B cell (primary cell): ENCODE results near the gene NDUFA13. TPM values are rescaled to one million over a fixed set of nuclear protein-coding genes. Genes with fewer than 3 reads are reported as not detected.

ENCODE experiments used
- ATAC-seq: fragments of 200-7000 bp; cut with Tn5 transposase; one replicate; pipeline ENCODE4 v1.10.0; 2021; ENCODE audit warnings: low read depth, mild to moderate bottlenecking, moderate number of reproducible peaks, moderate library complexity
- CTCF ChIA-PET: fragments of 350-600 bp; sonication (Branson Sonifier 250); formaldehyde crosslinking; loops from one replicate; lab custom pipeline; 2021; ENCODE audit warnings: antibody characterized with exemption, inconsistent platforms; lab: Charles Lee
- POLR2A ChIA-PET: fragments of 350-600 bp; sonication (Branson Sonifier 250); formaldehyde crosslinking; loops from one replicate; lab custom pipeline; 2021; ENCODE audit warnings: antibody characterized with exemption; lab: Charles Lee
- DNase-seq: peaks from one replicate; pipeline ENCODE4 v3.0.0; 2013
- H2AFZ ChIP-seq: 2 replicates; pipeline ENCODE4 v1.6.1; 2012; ENCODE audit warnings: mild to moderate bottlenecking, low read depth, low read length; ENCODE audit not compliant: insufficient read depth, poor library complexity, severe bottlenecking
- H3K27ac ChIP-seq, 2 donors: 1 replicate in 1 of 2; 2 replicates in 1 of 2; pipeline ENCODE4 v1.5.1; 2012 to 2013; ENCODE audit warnings: low read length in 2 of 2, mild to moderate bottlenecking in 2 of 2, moderate library complexity in 1 of 2
- H3K27me3 ChIP-seq, 4 experiments: fragments of 200-600 bp in 1 of 4; sonication (generic) in 1 of 4; replicated peaks in 1 of 4; 1 replicate in 2 of 4; 2 replicates in 2 of 4; pipeline versions ENCODE4 v1.6.1 to v1.7.0; 2013 to 2016; ENCODE audit warnings: low read length in 3 of 4, mild to moderate bottlenecking in 2 of 4, mixed read lengths in 1 of 4, moderate library complexity in 1 of 4; ENCODE audit not compliant: insufficient read depth in 4 of 4, control insufficient read depth in 3 of 4; ENCODE audit errors: control extremely low read depth in 1 of 4
- H3K36me3 ChIP-seq, 2 experiments: replicated peaks in 1 of 2; 1 replicate in 1 of 2; 2 replicates in 1 of 2; pipeline versions ENCODE4 v1.6.1 to v1.7.1; 2013; ENCODE audit warnings: low read length in 1 of 2; ENCODE audit not compliant: insufficient read depth in 2 of 2, control insufficient read depth in 1 of 2; ENCODE audit errors: control extremely low read depth in 1 of 2, extremely low read depth in 1 of 2
- H3K4me1 ChIP-seq, 2 donors: fragments of 200-600 bp in 1 of 2; sonication (generic) in 1 of 2; 1 replicate in 1 of 2; 2 replicates in 1 of 2; pipeline versions ENCODE4 v1.5.1 to v1.6.1; 2013 to 2017; ENCODE audit warnings: low read length in 2 of 2; ENCODE audit not compliant: control insufficient read depth in 2 of 2, insufficient read depth in 2 of 2
- H3K4me2 ChIP-seq: replicated peaks from 2 replicates; pipeline ENCODE3; 2012; ENCODE audit warnings: mild to moderate bottlenecking, low read depth, low read length; ENCODE audit not compliant: poor library complexity, severe bottlenecking
- H3K4me3 ChIP-seq, 5 experiments: fragments of 200-600 bp in 1 of 5; sonication (generic) in 1 of 5; 1 replicate in 3 of 5; 2 replicates in 2 of 5; pipeline versions ENCODE4 v1.5.1 to v1.7.0; 2011 to 2016; ENCODE audit warnings: low read length in 4 of 5, mild to moderate bottlenecking in 4 of 5, low read depth in 2 of 5, control low read depth in 1 of 5, moderate library complexity in 1 of 5; ENCODE audit not compliant: insufficient read depth in 1 of 5; ENCODE audit errors: control extremely low read depth in 1 of 5, extremely low read depth in 1 of 5
- H3K79me2 ChIP-seq: fragments of 200-600 bp; sonication (generic); one replicate; pipeline ENCODE4 v1.6.0; 2016; ENCODE audit warnings: low read length; ENCODE audit not compliant: control insufficient read depth, insufficient read depth
- H3K9ac ChIP-seq: fragments of 200-600 bp; sonication (generic); 2 replicates; pipeline ENCODE4 v1.6.1; 2017; ENCODE audit warnings: mild to moderate bottlenecking, low read length, moderate library complexity
- H3K9me3 ChIP-seq, 3 donors: one replicate each; pipeline versions ENCODE4 v1.6.1 to v1.7.1; 2013; ENCODE audit warnings: low read length in 2 of 3; ENCODE audit not compliant: control insufficient read depth in 2 of 3, insufficient read depth in 1 of 3; ENCODE audit errors: control extremely low read depth in 1 of 3
- H4K20me1 ChIP-seq: 2 replicates; pipeline ENCODE4 v1.6.0; 2012; ENCODE audit warnings: mild to moderate bottlenecking, low read length; ENCODE audit not compliant: insufficient read depth, control insufficient read depth, poor library complexity, severe bottlenecking
- H3K27ac Mint-ChIP-seq: one replicate; pipeline ENCODE4 v1.8.0; 2021; ENCODE audit warnings: mixed read lengths
- H3K27me3 Mint-ChIP-seq: one replicate; pipeline ENCODE4 v1.8.0; 2021; ENCODE audit warnings: mixed read lengths
- H3K4me1 Mint-ChIP-seq: one replicate; pipeline ENCODE4 v1.8.0; 2021; ENCODE audit warnings: mixed read lengths
- H3K4me3 Mint-ChIP-seq: one replicate; pipeline ENCODE4 v1.8.0; 2021; ENCODE audit warnings: mixed read lengths
- H3K9me3 Mint-ChIP-seq: one replicate; pipeline ENCODE4 v1.8.0; 2022; ENCODE audit warnings: mixed read lengths; ENCODE audit not compliant: insufficient read depth
- EZH2 ChIP-seq: IDR thresholded peaks from 2 replicates; pipeline ENCODE4 v1.6.1; 2012; ENCODE audit warnings: borderline replicate concordance, low read depth, mild to moderate bottlenecking, moderate library complexity, low read length; ENCODE audit not compliant: insufficient read depth, poor library complexity, severe bottlenecking
- WGBS: methylation state at CpG from one replicate; pipeline ENCODE4 v1.1.5; 2013; ENCODE audit warnings: missing lambda C conversion rate; ENCODE audit not compliant: insufficient coverage; 5-methylcytosine and 5-hydroxymethylcytosine counted together
- intact Hi-C: fragments of 100-400 bp; cut with micrococcal nuclease; formaldehyde crosslinking; loops from one replicate; pipeline ENCODE4 v1.10.0; 2022
- polyA plus RNA-seq: library from polyadenylated mRNA; depleted of rRNA; stranded (reverse); fragments of >200 nt; gene quantifications from 2 replicates; pipeline ENCODE4 v1.2.3, GENCODE V29; 2012
- total RNA-seq, 2 donors: library from RNA; stranded (reverse); fragments of 120-200 nt in 1 of 2; gene quantifications; 1 replicate in 1 of 2; 2 replicates in 1 of 2; pipeline versions ENCODE4 v1.2.3 to v1.2.4, GENCODE V29; 2013 to 2022
- TF ChIP-seq, protein P1 (sequence below): fragments of 200-600 bp; IDR thresholded peaks from one replicate; pipeline ENCODE4 v1.8.0; 2022; ENCODE audit warnings: antibody characterized with exemption, mild to moderate bottlenecking

The NDUFA13 gene
- total and polyA plus RNA-seq, 2 donors (not counting 1 experiment from before 2014, with no cell fraction given) = 188 to 195 TPM

DNA sequence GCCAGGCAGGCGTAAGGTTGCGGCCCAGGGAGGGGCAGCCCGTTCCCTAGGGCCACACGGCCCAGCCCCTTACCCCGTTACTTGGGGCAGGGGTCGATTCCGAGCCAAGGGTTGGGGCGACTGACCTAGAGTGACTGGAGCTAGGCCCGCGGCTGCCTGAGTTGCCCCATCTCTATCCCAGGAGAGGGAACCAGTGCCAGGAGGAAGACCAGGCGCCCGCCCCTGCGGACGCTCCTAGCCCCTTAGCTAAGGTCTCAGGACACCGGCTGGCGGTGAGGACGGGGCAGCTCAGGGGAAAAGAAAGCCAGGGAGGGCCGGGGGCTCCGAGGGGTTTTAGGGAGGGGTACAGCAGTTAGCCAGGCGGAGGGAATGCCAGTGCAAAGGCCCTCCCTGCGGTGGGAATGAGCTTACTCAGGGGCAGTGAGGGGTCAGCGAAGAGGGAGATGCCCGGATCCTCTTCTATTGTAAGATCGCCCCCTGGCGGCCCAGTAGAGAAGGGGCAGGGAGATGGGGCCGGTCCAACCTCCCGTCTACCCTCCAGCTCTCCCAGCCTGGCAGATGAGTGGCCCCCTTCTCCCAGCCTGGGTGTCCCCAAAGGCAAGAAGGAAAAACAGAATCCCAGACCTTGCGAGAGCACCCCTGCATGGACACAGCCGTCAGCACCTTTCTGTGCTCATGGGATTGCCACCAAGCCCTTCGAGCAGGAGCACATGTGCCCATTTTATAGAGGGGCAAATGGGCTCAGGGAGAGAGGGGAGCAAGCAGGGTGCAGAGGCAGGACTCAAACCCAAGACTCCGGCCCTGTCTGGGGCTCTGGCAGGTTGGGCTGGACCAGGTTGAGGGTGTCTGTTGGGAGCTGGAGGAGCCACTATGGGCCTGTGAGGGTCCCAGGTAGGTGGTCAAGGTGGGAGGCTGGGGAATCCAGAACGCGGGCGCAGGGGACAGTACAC lies 38.3 kb downstream of the NDUFA13 start:
- DNase-seq = peak; percentile 61
- no peak overlapping the region for H3K4me3 Mint-ChIP-seq
- Histone ChIP-seq H3K4me2 (no peak overlapping the region), H3K27ac (no peak overlapping the region), H3K9me3 (peaks cover 0 to 11% (median 0%) of the 10 kb centered on the region in 3 donors), H2AFZ (peak overlapping the region; percentile 16), H4K20me1 (no peaks in the 10 kb centered on the region), H3K4me3 (no peak overlapping the region), H3K36me3 (no peaks in the 10 kb centered on the region), H3K79me2 (no peaks in the 10 kb centered on the region), H3K4me1 (peaks cover 0 to 2% of the 10 kb centered on the region in 2 donors), H3K9ac (no peak overlapping the region), H3K27me3 (peaks cover 0 to 4% (median 0%) of the 10 kb centered on the region in 4 experiments)
- POLR2A ChIA-PET = interaction anchor here (0.6 kb wide), 1 partner anchor 94 kb away, joined by 6 read pairs; no protein-coding TSS in a partner anchor
- no peaks in the 10 kb centered on the region for H3K9me3 Mint-ChIP-seq
- H3K27me3 Mint-ChIP-seq = peaks cover 4% of the 10 kb centered on the region
- ATAC-seq = peak; percentile 53
- H3K4me1 Mint-ChIP-seq = no peaks in the 10 kb centered on the region
- no peak overlapping the region for H3K27ac Mint-ChIP-seq
- 78% methylated on average over 32 of the region's 34 CpGs for WGBS
- intact Hi-C loops = no loop called here
- CTCF ChIA-PET = interaction anchor here (0.6 to 2.0 kb wide), 13 partner anchors 11 to 139 kb away, joined by 3 to 17 read pairs (median 4); partner anchors contain the start of gene GMIP
- TF ChIP-seq EZH2 = no peak
- TF ChIP-seq, protein P1, sequence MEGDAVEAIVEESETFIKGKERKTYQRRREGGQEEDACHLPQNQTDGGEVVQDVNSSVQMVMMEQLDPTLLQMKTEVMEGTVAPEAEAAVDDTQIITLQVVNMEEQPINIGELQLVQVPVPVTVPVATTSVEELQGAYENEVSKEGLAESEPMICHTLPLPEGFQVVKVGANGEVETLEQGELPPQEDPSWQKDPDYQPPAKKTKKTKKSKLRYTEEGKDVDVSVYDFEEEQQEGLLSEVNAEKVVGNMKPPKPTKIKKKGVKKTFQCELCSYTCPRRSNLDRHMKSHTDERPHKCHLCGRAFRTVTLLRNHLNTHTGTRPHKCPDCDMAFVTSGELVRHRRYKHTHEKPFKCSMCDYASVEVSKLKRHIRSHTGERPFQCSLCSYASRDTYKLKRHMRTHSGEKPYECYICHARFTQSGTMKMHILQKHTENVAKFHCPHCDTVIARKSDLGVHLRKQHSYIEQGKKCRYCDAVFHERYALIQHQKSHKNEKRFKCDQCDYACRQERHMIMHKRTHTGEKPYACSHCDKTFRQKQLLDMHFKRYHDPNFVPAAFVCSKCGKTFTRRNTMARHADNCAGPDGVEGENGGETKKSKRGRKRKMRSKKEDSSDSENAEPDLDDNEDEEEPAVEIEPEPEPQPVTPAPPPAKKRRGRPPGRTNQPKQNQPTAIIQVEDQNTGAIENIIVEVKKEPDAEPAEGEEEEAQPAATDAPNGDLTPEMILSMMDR = peak; percentile 79

DNA sequence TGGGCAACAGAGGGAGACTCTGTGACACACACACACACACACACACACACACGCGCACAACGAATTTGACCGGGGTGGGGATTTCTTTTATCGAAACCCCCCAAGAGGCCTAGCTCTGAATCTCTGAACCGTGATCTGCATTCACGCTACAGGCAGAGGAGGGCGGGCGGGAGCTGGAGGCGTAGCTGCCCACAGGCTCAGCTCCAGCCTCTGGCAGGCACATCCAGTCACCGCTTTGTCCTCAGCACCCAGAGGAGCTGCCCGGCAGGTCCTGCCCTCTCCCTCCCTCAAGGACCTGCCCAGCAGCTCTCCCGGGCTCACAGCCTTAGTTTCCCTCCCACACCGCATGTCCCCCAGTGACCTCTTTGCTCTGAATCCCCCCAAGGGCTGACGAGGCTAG lies 42.0 kb downstream of the NDUFA13 start:
- intact Hi-C loops = no loop called here
- WGBS = 80% methylated on average over 12 of the region's 15 CpGs
- no peaks in the 10 kb centered on the region for H3K27me3 Mint-ChIP-seq
- Histone ChIP-seq H3K4me2 (no peak overlapping the region), H4K20me1 (no peaks in the 10 kb centered on the region), H2AFZ (no peak overlapping the region), H3K4me1 (peaks cover 0 to 2% of the 10 kb centered on the region in 2 donors), H3K36me3 (no peaks in the 10 kb centered on the region), H3K27ac (no peak overlapping the region), H3K9me3 (peaks cover 0 to 1% (median 0%) of the 10 kb centered on the region in 3 donors), H3K4me3 (no peak overlapping the region), H3K9ac (no peak overlapping the region), H3K79me2 (no peaks in the 10 kb centered on the region), H3K27me3 (no peaks in the 10 kb centered on the region)
- no peak overlapping the region for H3K27ac Mint-ChIP-seq
- TF ChIP-seq EZH2 = no peak
- TF ChIP-seq, protein P1 = no peak
- no peaks in the 10 kb centered on the region for H3K9me3 Mint-ChIP-seq
- ATAC-seq = no peak
- H3K4me1 Mint-ChIP-seq = no peaks in the 10 kb centered on the region
- no peak for DNase-seq
- POLR2A ChIA-PET = no interaction called here
- H3K4me3 Mint-ChIP-seq = no peak overlapping the region
- CTCF ChIA-PET = interaction anchor here (1.4 kb wide), 1 partner anchor 27 kb away, joined by 5 read pairs; no protein-coding TSS in a partner anchor
